Endodermal cell (in vitro differentiated cells): ENCODE data around the gene ADI1. TPM values are rescaled to one million over a fixed set of nuclear protein-coding genes. Genes with fewer than 3 reads are reported as not detected.

Source experiments
- DNase-seq: peaks from one replicate; pipeline ENCODE4 v3.0.0-alpha.2; 2017
- H3K27ac ChIP-seq: 2 replicates; pipeline ENCODE4 v1.5.1; 2013; ENCODE audit warnings: mild to moderate bottlenecking, low read depth, low read length, moderate library complexity
- H3K27me3 ChIP-seq: 2 replicates; pipeline ENCODE4 v1.6.1; 2013; ENCODE audit warnings: mild to moderate bottlenecking, low read length, moderate library complexity; ENCODE audit not compliant: insufficient read depth, control insufficient read depth, poor library complexity, severe bottlenecking
- H3K36me3 ChIP-seq: 2 replicates; pipeline ENCODE4 v1.7.0; 2013; ENCODE audit warnings: mild to moderate bottlenecking, low read length, moderate library complexity; ENCODE audit not compliant: control insufficient read depth, insufficient read depth
- H3K4me1 ChIP-seq: one replicate; pipeline ENCODE4 v1.7.0; 2013; ENCODE audit warnings: low read length; ENCODE audit not compliant: control insufficient read depth, insufficient read depth
- H3K4me3 ChIP-seq: 2 replicates; pipeline ENCODE4 v1.5.1; 2013; ENCODE audit warnings: mild to moderate bottlenecking, low read length, moderate library complexity
- H3K9ac ChIP-seq: 2 replicates; pipeline ENCODE4 v1.6.1; 2013; ENCODE audit warnings: mild to moderate bottlenecking, low read length, moderate library complexity; ENCODE audit not compliant: poor library complexity, severe bottlenecking; ENCODE audit errors: extremely low read depth
- H3K9me3 ChIP-seq: 2 replicates; pipeline ENCODE4 v1.6.1; 2013; ENCODE audit warnings: mild to moderate bottlenecking, low read length, moderate library complexity; ENCODE audit not compliant: control insufficient read depth
- H3K27ac Mint-ChIP-seq: 2 replicates; pipeline ENCODE4 v1.8.0; 2020; ENCODE audit warnings: mixed read lengths
- H3K27me3 Mint-ChIP-seq: 2 replicates; pipeline ENCODE4 v1.8.0; 2021; ENCODE audit warnings: mild to moderate bottlenecking, mixed read lengths; ENCODE audit not compliant: insufficient read depth
- H3K36me3 Mint-ChIP-seq: 2 replicates; pipeline ENCODE4 v1.8.0; 2020; ENCODE audit warnings: low read depth, mixed read lengths
- H3K4me1 Mint-ChIP-seq: 2 replicates; pipeline ENCODE4 v1.8.0; 2020; ENCODE audit warnings: mixed read lengths
- H3K4me3 Mint-ChIP-seq: 2 replicates; pipeline ENCODE4 v1.8.0; 2020; ENCODE audit warnings: mild to moderate bottlenecking, moderate library complexity, mixed read lengths
- H3K9me3 Mint-ChIP-seq: 2 replicates; pipeline ENCODE4 v1.8.0; 2020; ENCODE audit warnings: mild to moderate bottlenecking, mixed read lengths
- CTCF ChIP-seq: fragments of 200-600 bp; sonication (generic); conservative IDR thresholded peaks from 2 replicates; pipeline ENCODE4 v1.5.0; 2021; ENCODE audit warnings: antibody characterized with exemption, mild to moderate bottlenecking
- WGBS, 2 experiments: methylation state at CpG; one replicate each; pipeline versions ENCODE4 v1.1.5 to v1.1.7; 2013; ENCODE audit warnings: missing lambda C conversion rate in 2 of 2, mixed read lengths in 1 of 2; ENCODE audit not compliant: insufficient coverage in 1 of 2, insufficient read length in 1 of 2; 5-methylcytosine and 5-hydroxymethylcytosine counted together
- total RNA-seq, 2 donors: library from RNA; stranded (reverse); fragmentation: NEBNext Ultra II Directional in 1 of 2; extraction: Animal tissue kit (Norgen Biotek cat#: 25700) in 1 of 2; gene quantifications; 2 replicates in 1 of 2; 3 replicates in 1 of 2; pipeline ENCODE4 v1.2.1, GENCODE V29; 2021

The ADI1 gene
- total RNA-seq, 2 donors from 2014 or later = 27.1 to 40.1 TPM

GRCh38 chr2:3504741-3505140 lies 14.6 kb downstream of the ADI1 start:
- H3K36me3 Mint-ChIP-seq = peaks cover 64% of the 10 kb centered on the region

GRCh38 chr2:3503483-3503882 lies 15.8 kb downstream of the ADI1 start:
- no peak for TF ChIP-seq CTCF
- H3K4me3 ChIP-seq = no peak overlapping the region
- H3K9ac ChIP-seq = no peak overlapping the region
- peaks cover 1% of the 10 kb centered on the region for H3K9me3 ChIP-seq
- peaks cover 3% of the 10 kb centered on the region for H3K9me3 Mint-ChIP-seq
- no peak for DNase-seq
- 95 to 97% methylated on average over 7 to 13 of the region's 13 CpGs for WGBS, 2 experiments
- no peaks in the 10 kb centered on the region for H3K27me3 Mint-ChIP-seq
- H3K27ac ChIP-seq = no peak overlapping the region
- H3K36me3 ChIP-seq = peaks cover 47% of the 10 kb centered on the region
- peaks cover 6% of the 10 kb centered on the region for H3K4me1 ChIP-seq
- H3K36me3 Mint-ChIP-seq = peaks cover 69% of the 10 kb centered on the region
- H3K27me3 ChIP-seq = no peaks in the 10 kb centered on the region
- H3K4me1 Mint-ChIP-seq = peaks cover 12% of the 10 kb centered on the region
- H3K27ac Mint-ChIP-seq = no peak overlapping the region
- no peak overlapping the region for H3K4me3 Mint-ChIP-seq

More at GRCh38 chr2:3504741-3505140, 14.6 kb downstream of the ADI1 start:
- Mint-ChIP-seq H3K27me3 (no peaks in the 10 kb centered on the region), H3K4me3 (no peak overlapping the region), H3K4me1 (peaks cover 12% of the 10 kb centered on the region), H3K27ac (no peak overlapping the region), H3K9me3 (peaks cover 3% of the 10 kb centered on the region)
- WGBS, 2 experiments = 90% methylated on average over 5 of the region's 5 CpGs; no CpG with 5 or more reads in 1 of the 2 experiments
- Histone ChIP-seq H3K4me3 (no peak overlapping the region), H3K36me3 (peaks cover 42% of the 10 kb centered on the region), H3K4me1 (peaks cover 6% of the 10 kb centered on the region), H3K9me3 (peaks cover 3% of the 10 kb centered on the region), H3K27ac (no peak overlapping the region), H3K27me3 (no peaks in the 10 kb centered on the region), H3K9ac (no peak overlapping the region)
- TF ChIP-seq CTCF = no peak
- DNase-seq = peak; percentile 19

- Mint-ChIP-seq H3K9me3 (no peaks in the 10 kb centered on the region), H3K4me1 (peaks cover 12% of the 10 kb centered on the region), H3K36me3 (peaks cover 71% of the 10 kb centered on the region), H3K27ac (no peak overlapping the region), H3K4me3 (no peak overlapping the region), H3K27me3 (no peaks in the 10 kb centered on the region)
- no peak overlapping the region for H3K4me3 ChIP-seq
- peak; percentile 10 for DNase-seq
- TF ChIP-seq CTCF = no peak
- H3K9me3 ChIP-seq = no peaks in the 10 kb centered on the region
- no peak overlapping the region for H3K9ac ChIP-seq
- H3K27me3 ChIP-seq = no peaks in the 10 kb centered on the region
- H3K27ac ChIP-seq = no peak overlapping the region
- WGBS, 2 experiments = 92 to 94% methylated on average over 12 to 14 of the region's 14 CpGs
- H3K4me1 ChIP-seq = peaks cover 6% of the 10 kb centered on the region
- peaks cover 48% of the 10 kb centered on the region for H3K36me3 ChIP-seq
Measured at GRCh38 chr2:3503046-3503445, 16.3 kb downstream of the ADI1 start.
